HG03575 (cell line): Measurements from ENCODE around the gene CCDC14.
"Not testable (repeated sequence)": the region's sequence is repeated elsewhere in the genome, so short reads cannot be mapped to it uniquely, and the experiment has no call there.

ENCODE experiments used
- ATAC-seq: cut with Tn5 transposase; IDR thresholded peaks from one replicate; pipeline ENCODE4 v1.9.1; 2021; ENCODE audit not compliant: unreplicated experiment, insufficient number of reproducible peaks, low FRiP score; ENCODE audit errors: extremely low read depth

The CCDC14 gene

DNA sequence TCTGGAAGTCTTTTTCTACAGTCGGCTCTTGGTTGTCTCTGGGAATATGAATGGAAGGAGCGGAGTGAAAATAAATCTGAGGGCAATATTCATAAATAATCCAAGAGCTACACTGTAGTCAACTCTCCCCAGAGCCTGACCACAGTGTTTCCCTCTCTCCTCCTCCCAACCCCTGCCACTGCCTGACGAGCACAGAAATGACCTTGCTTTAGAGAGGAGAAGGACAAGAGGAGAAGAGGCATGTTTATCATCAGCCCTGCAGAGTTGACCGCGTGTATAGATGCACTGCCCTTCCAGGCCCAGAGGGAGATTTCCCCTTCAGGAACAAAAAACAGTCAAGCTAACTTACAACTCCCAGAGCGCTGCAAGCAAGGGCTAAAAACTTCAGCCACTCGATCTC is 14.0 kb upstream of the CCDC14 start:
- not testable (repeated sequence) for ATAC-seq

DNA sequence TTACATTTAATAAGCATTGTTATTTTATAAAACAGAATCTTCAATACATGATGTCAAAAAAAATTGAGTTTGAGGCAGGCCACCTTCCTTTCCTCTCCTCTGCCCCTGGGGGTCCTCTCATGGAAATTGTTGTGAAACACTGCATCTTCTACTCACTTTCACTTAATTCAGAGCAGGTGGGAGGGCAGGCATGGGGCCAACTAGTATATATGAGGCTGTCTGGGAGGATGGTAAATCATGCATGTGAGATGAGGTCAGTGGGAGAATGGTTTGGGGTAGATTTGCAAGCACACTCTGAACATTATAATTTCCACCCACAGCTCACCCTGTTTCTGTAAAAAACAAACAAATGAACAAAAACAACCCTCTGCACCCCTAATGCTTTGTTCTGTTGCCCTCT is 10.4 kb upstream of the CCDC14 start:
- ATAC-seq = no peak

DNA sequence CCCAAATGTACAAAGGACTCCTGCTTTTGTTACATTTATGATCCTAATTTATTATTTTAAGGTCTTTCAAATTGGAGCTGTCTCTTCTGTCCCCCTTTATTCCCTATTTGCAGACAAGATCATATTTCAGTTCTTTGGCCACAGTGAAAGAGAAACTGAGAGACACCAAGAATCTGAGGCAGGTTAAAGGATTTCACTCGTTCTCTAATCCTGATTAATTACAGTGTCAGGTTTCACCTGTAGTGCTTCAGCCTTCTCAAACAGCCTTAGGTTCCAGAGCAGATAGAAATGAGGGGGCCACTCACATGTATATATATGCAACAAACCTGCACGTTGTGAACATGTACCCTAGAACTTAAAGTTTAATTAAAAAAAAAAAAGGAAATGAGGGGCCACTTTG is 6.2 kb upstream of the CCDC14 start:
- not testable (repeated sequence) for ATAC-seq

DNA sequence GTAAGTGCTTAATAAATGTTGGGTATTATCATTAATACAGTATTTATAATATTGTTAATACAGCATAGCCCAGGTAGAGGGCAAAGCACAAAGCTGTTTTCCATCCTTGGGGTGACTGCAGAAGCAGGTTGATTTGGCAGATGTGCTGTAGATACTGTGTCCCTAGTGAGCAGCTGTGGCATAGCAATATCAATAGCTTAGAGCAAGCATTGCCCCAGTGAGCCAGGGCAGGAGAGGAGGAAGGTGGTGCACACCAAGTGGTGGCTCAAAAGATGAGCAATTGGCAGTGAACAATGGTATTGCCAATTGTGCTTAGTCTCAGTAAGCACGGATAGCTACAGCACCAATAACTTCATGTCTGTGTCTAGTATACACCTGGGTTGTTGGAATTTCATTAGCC is 5.8 kb upstream of the CCDC14 start:
- ATAC-seq = not testable (repeated sequence)

DNA sequence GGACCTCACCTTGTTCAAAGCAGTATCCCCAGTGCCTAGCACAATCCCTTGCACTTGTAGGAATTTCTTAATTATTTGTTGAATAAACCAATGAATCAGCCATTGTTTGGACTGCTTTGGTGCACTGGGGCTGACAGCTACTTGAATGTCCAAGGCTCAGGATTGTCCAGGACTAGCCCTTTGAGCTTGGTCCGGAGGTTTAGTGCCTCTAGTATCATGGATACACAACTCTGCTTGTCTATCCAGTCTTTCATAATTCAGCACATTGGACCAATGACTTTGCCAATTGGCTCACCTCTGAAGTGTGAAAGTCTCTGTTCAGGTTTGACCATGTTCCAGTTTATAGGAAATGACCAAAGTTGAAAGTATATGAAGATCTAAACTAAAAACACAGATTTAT is 3.8 kb upstream of the CCDC14 start:
- ATAC-seq = not testable (repeated sequence)

DNA sequence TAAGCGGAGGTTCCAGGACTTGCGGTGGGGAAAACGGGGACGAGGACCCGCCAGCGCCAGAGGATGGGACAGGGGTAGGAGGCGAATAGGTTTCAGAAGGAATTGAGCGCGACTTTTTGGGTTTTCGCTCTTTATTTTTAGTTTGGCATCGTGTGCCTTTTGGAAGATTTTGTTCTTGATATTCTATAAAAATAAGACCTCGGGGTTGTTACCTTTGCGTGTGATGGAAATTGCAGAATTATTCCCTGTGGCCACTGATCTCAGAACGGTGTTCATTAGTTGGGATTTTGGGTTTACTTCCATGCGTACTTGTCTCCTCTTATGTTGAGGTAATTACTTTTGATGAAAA is 453 bp upstream of the CCDC14 start:
- ATAC-seq = no peak

DNA sequence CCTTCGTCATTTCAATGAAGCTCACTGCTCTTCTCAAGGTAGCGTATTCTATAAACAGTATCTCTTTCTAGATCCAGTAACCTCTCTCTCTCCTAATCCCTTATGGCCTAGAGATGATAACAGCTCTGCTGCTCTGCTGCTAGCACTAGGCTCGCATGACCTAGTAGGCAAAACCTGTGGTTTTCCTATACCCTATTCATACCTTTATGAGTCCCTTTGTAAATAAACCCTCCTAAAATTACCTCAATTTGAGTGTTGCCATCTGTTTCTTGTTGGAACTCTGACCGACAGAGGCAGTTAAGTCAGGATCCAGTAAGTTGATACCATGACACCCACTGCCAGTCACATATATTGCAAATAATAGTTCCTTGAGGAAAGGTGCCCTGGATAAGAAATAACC is 7.3 kb downstream of the CCDC14 start:
- ATAC-seq = no peak

DNA sequence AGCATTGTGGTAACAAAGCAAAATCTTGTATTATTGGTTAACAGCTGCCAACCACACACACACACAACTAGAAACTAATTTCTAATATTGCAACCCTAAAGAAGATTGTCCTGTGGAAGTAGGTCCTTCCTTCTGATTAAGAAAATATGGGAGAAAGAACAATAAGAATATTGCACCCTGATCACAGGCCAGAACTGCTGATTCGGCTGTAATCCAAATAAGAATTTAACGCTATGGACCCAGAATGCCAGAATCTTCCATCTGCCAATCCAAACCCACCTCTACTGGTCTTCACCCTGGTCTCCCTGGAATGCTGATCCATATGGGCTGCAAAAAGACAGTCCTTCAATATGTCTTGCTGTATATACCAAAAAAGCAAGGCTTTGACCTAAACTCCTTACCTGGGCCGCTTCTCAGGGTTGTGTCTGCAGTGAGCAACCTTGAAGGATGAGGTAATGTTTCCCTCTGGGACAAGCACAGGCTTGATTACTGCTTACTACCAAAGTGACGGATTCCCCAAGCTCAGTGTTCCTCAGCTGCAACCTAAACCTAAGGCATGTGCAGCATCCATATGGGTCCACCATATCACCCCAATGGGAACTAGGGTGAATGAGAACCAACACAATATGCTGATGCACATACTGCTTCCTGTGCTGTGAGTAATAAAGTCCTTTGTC is 8.0 kb downstream of the CCDC14 start:
- ATAC-seq = no peak

DNA sequence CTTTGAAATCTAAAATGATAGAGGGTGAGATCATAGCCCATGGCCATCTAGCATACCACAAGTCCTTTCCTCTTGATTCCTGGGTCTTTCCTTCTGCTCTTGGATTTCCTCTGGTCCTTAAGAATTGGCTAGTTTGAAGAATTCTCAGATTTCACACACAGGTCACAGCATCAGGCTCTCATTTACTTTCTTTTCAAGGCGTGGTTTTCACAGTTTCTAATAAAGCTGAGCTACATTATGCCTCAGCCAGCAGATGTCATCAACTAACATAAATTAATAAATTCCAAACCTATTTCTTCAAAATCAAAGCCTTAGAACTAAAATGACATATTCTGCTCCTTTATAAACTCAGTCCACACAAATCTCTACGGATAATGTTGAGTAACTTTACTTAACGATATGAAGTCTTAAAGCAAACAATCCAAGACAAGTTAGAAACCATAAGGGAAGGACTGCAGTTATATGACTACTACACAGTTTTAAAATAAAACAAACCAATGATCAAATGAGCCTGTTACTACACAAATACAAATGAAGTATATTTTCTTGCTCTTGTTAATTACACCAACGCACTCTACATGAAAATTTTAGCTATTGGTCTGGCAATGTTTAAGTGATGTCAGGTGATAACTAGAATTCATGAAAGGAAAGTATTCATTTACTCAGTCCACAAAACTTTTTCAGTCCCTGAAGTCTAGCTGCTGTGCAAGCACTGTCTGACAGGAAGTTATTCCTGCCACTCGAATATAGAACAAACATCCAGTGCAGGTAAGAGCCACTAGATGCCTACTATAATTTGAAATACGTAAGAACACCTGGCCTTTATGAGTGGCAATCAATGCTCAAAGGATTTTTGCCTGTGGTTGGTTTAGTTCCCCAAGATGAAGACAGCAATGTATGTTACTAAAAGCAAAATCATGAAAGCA is 9.2 kb downstream of the CCDC14 start:
- no peak for ATAC-seq

DNA sequence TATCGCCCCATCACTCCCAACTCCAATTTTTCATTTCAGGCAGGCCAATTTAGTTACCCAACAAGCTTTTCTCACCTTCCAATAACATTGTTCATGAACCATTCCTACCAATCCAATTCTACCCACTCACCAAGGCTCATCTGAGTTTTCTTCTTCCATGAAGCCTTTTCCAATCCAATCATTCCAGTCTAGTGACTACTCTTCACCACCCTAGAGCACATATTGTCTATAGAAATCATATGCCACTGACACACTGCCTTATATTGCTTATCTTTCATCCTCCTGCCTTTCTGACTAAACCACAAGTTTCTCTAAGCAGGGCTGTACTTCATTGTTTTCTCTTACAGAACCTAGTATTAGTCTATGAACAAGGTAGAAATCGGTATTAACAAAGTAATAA is 11.4 kb downstream of the CCDC14 start:
- ATAC-seq = no peak

DNA sequence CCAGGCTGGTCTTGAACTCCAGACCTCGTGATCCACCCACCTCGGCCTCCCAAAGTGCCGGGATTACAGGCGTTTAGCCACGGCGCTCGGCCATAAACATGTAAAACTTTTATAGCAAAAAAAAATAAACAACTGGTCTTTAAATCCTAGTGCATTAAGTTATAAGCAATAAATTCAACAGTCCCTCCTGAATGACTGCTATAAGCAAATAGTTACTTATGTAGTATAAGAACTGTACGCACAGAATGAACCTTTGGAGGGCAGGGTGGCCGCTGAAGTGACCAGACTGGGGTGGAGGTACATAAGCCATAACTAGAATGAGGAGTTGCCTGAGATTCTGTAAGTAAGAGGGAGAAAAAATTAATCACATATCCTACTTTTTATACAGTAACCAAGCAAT is 12.6 kb downstream of the CCDC14 start:
- ATAC-seq = no peak

DNA sequence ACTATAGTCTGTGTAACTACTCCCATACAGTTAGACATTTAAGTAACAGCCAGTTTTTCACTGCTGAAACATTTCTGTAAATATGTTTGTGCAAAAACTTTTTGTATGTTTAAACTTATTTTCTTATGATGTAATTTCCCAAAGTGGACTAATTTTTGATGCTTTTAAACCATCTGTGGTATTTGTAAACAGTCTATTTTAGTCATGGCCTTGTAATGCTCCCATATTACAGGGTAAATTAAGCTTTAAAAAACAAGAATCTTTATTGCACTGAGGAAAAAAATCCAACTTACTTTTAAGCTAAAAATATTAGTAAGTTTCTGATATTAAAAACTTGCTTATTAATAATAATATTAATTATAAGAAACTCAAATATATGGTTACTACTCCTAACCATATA is 13.5 kb downstream of the CCDC14 start:
- no peak for ATAC-seq

DNA sequence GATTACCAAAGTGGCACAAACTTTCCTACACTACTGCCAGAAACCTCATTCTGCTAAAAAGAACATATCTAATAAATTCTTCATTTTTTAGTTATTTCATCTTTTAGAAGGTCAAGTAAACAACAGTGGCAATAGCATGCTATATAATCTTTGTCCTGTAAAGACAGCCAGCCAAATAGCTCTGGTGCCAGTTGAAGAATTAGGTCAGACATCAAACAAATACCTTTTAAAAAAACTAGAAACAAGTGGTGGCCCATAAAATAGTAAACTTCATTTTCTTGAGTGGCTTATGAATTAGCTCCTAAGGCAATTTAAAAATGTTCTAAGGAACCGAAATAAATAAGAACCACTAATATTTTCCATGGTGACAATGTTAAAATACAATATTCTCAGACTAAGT is 19.5 kb downstream of the CCDC14 start:
- no peak for ATAC-seq

DNA sequence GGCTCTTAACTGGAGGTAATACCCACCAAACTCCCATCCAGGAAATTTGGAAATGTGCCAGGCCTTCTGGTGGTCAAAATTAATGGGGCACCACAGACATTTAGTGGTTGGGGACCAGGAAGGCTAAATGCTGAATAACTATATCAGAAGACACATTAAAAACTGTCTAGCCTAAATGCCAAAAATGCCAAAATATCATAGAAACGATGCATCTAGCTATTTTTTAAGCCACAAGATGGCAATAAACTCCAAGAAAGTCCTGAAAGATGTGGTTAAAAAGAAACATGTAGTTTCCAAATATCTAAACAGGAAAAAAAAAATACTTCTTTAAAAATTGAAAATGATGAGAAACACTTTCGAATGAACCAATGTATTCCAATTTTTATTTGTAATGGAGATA is 19.9 kb downstream of the CCDC14 start:
- no peak for ATAC-seq

DNA sequence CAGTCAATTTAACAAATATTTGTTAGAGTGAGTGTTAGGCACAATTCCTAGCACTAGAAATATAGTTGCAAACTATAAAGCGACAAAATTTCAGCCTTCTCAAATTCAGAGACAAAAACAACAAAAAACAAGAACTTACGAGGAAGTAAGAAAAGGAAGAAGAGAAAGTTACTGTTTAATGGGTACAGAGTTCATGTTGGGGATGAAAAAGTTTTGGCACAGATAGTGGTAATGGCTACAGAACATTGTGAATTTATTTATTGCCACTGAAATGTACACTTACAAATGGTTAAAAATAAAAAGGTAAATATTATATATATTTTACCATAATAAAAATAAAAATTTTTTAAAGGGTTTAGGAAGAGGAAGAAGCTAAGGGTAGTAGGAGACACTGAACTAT is 21.3 kb downstream of the CCDC14 start:
- no peak for ATAC-seq

DNA sequence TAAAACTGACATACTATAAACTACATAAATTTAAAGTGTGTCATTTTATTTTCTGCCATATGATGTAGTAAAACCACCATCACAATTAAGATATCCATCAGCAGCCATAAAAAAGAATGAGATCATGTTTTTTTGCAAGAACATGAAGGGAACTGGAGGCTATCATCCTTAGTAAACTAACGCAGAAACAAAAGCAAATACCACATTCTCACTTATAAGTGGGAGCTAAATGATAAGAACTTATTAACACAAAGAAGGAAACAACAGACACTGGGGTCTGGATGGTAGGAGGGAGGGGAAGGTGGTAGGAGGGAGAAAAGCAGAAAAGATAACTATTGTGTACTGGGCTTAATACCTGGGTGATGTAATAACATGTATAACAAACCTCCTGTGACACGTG is 24.6 kb downstream of the CCDC14 start:
- no peak for ATAC-seq

DNA sequence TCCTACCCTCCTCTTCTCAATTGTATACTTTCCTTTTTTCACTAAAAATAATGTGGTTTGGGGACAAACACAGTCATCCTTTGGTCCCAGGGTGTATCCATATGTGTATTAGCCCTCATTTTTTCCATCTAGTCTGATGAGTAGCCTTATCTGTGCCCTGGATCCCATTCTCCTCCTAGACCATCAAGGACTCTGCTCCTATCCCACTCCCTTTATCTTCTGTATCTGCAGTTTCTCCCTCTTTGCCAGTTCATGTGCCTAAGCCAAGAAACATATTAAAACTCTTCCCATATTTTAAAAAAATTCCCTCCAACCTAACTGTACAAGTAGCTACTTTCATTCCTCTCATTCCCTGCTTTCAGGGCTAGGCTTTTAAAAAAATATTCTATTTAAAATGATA is 25.2 kb downstream of the CCDC14 start:
- ATAC-seq = no peak

DNA sequence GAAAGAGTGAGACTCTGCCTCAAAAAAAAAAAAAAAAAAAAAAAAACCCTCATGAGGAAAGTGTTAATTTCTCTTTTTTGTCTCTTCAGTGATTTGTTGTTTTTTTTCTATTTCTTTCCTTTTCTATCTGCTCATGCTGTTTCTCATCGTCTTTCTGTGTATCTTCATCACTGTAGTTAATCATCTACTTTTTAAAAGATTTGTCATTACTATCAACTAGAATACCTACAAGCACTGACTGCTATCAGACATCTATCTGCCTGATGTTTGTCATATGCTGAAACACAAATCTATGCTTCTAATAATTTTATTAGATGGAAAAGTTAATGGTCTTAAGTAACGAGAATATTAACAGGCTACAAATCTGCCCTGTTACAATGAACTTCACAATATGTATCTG is 26.8 kb downstream of the CCDC14 start:
- no peak for ATAC-seq

DNA sequence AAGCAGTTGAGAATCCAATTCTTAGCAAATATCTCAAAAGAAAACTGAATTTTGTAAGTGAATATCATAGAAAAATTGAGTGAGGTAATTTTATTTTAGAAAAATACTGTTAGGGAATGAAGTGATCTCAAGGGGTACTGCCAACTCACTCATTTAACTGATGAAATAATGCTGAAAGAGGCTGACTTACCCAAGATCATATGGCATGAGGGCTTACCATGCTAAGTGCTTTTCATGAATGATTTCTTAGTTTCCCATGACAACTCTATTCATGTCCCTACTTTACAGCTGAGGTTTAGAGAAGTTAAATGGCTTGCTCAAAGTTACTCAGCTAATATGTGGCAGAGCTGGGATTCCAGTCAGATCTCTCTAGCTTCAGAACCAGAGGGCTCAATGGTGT is 30.6 kb downstream of the CCDC14 start:
- no peak for ATAC-seq

DNA sequence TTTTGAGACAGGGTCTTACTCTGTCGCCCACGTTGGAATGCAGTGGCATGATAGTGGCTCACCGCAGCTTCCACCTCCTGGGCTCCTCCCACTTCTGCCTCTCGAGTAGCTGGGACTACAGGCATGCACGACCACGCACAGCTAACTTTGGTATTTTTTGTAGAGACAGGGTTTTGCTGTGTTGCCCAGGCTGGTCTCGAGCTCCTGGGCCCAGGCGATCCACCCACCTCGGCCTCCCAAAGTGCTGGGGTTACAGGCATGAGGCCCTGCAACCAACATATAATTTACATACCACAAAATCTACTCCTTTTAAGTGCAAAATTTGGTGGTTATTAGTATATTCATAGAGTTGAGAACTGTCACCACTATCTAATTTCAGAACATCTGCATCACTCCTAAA is 31.7 kb downstream of the CCDC14 start:
- no peak for ATAC-seq

DNA sequence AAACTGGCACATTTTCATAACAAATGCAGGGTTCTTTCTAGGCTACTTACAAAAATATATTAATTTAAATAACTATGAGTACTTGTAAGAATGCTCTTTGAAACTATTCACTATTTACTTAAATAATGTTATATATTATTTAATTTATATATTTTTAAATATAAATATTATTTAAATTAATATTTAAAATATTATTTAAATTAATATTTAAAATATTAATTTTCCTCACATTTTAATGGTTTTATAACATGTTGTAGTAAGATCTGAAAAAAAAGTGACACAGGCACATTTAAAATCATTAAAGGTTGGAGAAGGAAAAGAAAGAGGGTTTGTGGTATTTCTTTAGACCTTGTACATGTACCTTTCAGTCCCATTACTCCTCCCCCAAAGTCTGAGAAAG is 34.6 kb downstream of the CCDC14 start:
- ATAC-seq = no peak
